AML-193 (cell line): Measurements from ENCODE around the gene JAM2.
"Not testable (repeated sequence)": the region's sequence is repeated elsewhere in the genome, so short reads cannot be mapped to it uniquely, and the experiment has no call there.

Experiments
- DNase-seq, 2 experiments: peaks; one replicate each; lab custom pipeline; 2025; lab: John Stamatoyannopoulos, UW

The JAM2 gene

DNA sequence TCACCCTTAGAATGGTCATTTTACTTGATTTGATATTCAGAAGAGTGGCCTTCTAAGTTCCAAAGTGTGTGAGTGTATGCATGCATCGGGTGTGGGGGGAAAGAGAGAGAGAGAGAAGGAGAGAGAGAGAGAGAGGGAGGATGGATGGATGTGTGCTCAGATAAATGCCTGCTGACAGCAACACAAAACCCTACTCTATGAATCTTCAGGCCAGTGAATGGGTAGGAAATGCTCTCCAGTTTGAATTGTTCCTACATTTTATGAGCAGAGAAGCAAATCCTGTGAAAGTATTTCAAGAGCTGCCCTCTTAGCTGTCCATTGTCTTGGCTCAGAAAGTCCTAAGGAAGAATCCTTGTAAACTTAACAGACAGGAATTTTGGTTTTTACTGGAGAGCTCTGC is 7.4 kb downstream of the JAM2 start:
- DNase-seq = no peak

- DNase-seq = no peak
Measured at GRCh38 chr21:25647647-25648046, 8.6 kb downstream of the JAM2 start.

DNA sequence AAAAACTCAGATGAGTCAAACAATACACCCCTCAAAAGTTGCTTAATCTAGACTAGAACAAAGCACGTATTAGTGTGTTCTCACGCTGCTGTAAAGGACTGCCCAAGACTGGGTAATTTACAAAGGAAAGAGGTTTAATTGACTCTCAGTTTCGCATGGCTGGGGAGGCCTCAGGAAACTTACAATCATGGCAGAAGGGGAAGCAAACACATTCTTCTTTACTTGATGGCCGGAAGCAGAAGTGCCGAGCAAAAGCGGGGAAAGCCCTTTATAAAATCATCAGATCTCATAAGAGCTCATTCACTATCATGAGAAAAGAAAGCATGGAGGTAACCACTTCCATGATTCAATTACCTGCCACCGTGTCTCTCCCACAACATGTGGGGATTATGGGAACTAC is 10.1 kb downstream of the JAM2 start:
- no peak for DNase-seq

- no peak for DNase-seq
Measured at GRCh38 chr21:25656412-25656811, 17.4 kb downstream of the JAM2 start.

GRCh38 chr21:25657140-25657539 is 18.1 kb downstream of the JAM2 start:
- DNase-seq = no peak

- DNase-seq = no peak
Measured at GRCh38 chr21:25658427-25659035, 19.5 kb downstream of the JAM2 start.

- no peak for DNase-seq
Measured at GRCh38 chr21:25660233-25660632, 21.2 kb downstream of the JAM2 start.

DNA sequence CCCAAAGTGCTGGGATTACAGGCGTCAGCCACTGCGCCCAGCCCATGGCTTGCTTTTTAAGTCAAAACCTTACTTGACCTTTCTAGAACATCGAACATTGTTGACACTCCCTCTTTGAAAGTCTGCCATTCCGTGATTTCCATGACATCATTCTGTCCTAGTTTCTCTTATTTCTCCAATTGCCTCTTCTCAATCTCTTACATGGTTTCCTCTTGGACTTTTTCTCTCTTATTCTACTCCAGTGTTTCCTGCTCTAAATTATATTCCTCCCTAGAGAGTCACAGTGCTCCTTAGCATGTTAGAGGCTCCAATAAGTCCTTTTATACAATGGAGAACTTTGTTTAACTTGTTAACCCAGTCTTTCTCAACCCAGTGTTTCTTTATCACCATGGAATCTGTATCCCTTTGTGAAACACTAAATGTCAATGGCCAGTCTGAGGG is 25.5 kb downstream of the JAM2 start:
- DNase-seq = no peak

- DNase-seq = no peak
Measured at GRCh38 chr21:25670726-25671125, 31.7 kb downstream of the JAM2 start.

DNA sequence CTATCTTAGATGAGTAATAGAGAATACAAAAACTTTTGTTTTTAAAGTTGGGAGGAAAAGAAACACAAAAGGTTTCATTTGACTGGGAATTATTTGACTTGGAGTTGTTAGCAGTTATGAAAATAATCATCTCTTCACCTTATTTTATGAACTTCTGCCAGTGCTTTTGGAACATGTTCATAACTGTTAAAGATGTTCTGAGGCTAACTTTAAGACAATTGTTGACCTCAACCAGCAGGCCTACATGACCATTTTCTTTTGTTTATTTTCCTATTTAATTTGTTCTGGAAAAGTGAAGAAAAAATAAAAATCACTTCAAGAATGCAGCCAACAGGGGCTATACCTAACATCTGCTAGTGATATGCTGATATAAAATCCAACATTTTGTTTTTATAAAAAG is 37.4 kb downstream of the JAM2 start:
- no peak for DNase-seq

GRCh38 chr21:25682382-25682781 is 43.3 kb downstream of the JAM2 start:
- DNase-seq = no peak

- DNase-seq = no peak
Measured at GRCh38 chr21:25687787-25688186, 48.7 kb downstream of the JAM2 start.

- no peak for DNase-seq
Measured at GRCh38 chr21:25688275-25689155, 49.5 kb downstream of the JAM2 start.

GRCh38 chr21:25689226-25689625 is 50.2 kb downstream of the JAM2 start:
- no peak for DNase-seq

GRCh38 chr21:25691976-25692375 is 52.9 kb downstream of the JAM2 start:
- DNase-seq = no peak

DNA sequence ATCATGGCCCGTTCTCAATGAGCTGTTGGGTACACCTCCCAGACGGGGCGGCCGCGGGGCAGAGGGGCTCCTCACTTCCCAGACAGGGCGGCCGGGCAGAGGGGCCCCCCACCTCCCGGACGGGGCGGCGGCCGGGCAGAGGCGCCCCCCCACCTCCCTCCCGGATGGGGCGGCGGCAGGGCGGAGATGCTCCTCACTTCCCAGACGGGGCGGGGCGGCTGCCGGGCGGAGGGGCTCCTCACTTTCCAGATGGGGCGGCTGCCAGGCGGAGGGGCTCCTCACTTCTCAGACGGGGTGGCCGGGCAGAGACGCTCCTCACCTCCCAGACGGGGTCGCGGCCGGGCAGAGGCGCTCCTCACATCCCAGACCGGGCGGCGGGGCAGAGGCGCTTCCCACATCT is 56.4 kb downstream of the JAM2 start:
- DNase-seq = not testable (repeated sequence)

GRCh38 chr21:25700741-25701140 is 61.7 kb downstream of the JAM2 start:
- no peak for DNase-seq

- peak in 1 of 2 experiments; percentile 6 for DNase-seq
Measured at GRCh38 chr21:25701529-25701928, 62.5 kb downstream of the JAM2 start.

DNA sequence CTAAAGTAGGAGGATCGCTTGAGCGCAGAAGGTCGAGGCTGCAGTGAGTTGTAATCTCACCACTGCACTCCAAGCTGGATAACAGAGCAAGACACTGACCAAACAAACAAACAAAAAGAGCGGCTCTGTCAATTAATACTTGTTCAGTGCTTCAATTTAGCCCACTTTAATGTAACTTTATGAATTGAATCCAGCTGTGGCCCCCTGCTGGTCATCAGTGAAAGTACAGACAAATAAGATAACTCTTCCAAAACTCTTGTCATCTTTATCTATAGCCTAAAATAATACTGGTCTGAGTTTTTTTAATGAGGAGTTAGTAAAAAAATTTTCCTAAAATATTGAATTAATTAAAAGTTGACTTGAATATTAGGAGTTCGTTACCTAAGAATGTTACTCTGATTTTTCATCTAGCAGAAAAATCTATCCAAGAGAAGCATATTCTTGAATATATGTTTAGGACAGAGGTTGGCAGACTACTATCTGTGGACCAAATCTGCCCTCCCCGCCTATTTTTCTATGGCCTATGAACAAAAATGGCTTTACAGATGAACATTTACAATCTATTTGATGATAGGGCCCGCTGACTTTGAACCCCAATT is 69.5 kb downstream of the JAM2 start:
- peak; percentile 45 to 59 for DNase-seq

- no peak for DNase-seq
Measured at GRCh38 chr21:25709684-25710265, 70.7 kb downstream of the JAM2 start.

DNA sequence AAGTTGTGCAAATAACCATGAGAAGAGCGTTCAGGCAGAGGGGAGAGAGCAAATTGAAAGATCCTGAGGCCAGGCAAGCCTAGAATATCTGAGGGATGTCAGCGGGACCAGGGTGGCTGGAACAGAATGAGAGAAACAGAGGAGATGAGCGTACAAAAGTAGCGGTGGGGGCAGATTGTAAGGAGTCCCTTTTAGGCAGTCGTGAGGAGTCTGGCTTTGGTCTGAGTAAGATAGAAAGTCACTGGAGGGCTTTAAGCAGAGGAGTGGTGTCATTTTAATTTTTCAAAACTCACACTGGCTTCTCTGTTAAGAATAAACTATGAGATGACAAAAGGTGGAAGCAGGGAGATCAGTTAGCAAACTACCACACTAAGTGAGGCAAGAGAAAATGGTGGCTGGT is 71.5 kb downstream of the JAM2 start:
- no peak for DNase-seq

GRCh38 chr21:25714066-25714465 is 75.0 kb downstream of the JAM2 start:
- not testable (repeated sequence) for DNase-seq
